Common myeloid progenitor, CD34-positive (primary cell): ENCODE results near the gene RAD51B.
A peak's percentile ranks its signal among the peaks of the same experiment; 100 is the strongest.

Source experiments
- CTCF ChIA-PET: fragments of 350-600 bp; sonication (Branson Sonifier 250); formaldehyde crosslinking; loops from one replicate; lab custom pipeline; 2021; ENCODE audit warnings: antibody characterized with exemption; lab: Charles Lee
- POLR2A ChIA-PET: fragments of 350-600 bp; sonication (Branson Sonifier 250); formaldehyde crosslinking; loops from one replicate; lab custom pipeline; 2021; ENCODE audit warnings: antibody characterized with exemption; lab: Charles Lee
- DNase-seq, 3 donors: peaks; one replicate each; pipeline versions ENCODE4 v3.0.0 to v3.0.0-alpha.2; 2013
- H3K27ac ChIP-seq, 2 experiments: 1 replicate in 1 of 2; 2 replicates in 1 of 2; pipeline ENCODE4 v1.7.0; 2013; ENCODE audit warnings: inconsistent platforms in 2 of 2, low read length in 2 of 2, mild to moderate bottlenecking in 2 of 2, low read depth in 1 of 2, moderate library complexity in 1 of 2; ENCODE audit not compliant: severe bottlenecking in 2 of 2, insufficient read depth in 1 of 2, poor library complexity in 1 of 2
- H3K27me3 ChIP-seq, 5 experiments: replicated peaks in 2 of 5; 1 replicate in 3 of 5; 2 replicates in 2 of 5; pipeline versions ENCODE4 v1.6.1 to v1.7.0; 2013; ENCODE audit warnings: low read length in 4 of 5, mild to moderate bottlenecking in 2 of 5, moderate library complexity in 2 of 5, inconsistent platforms in 1 of 5; ENCODE audit not compliant: insufficient read depth in 5 of 5, control insufficient read depth in 4 of 5
- H3K36me3 ChIP-seq, 4 experiments: 1 replicate in 2 of 4; 2 replicates in 2 of 4; pipeline versions ENCODE4 v1.6.1 to v1.7.0; 2013; ENCODE audit warnings: low read length in 3 of 4, control low read depth in 1 of 4, mild to moderate bottlenecking in 1 of 4; ENCODE audit not compliant: control insufficient read depth in 4 of 4, insufficient read depth in 4 of 4
- H3K4me1 ChIP-seq, 4 experiments: 1 replicate in 3 of 4; 2 replicates in 1 of 4; pipeline versions ENCODE4 v1.6.1 to v1.7.1; 2013; ENCODE audit warnings: low read length in 3 of 4, mild to moderate bottlenecking in 3 of 4, control low read depth in 1 of 4, inconsistent platforms in 1 of 4, moderate library complexity in 1 of 4; ENCODE audit not compliant: control insufficient read depth in 4 of 4, insufficient read depth in 4 of 4; ENCODE audit errors: control extremely low read depth in 1 of 4
- H3K4me3 ChIP-seq, 7 experiments: 1 replicate in 4 of 7; 2 replicates in 3 of 7; pipeline versions ENCODE4 v1.5.1 to v1.7.0; 2013; ENCODE audit warnings: mild to moderate bottlenecking in 7 of 7, low read length in 6 of 7, moderate library complexity in 6 of 7, inconsistent platforms in 2 of 7, low read depth in 2 of 7, control low read depth in 1 of 7; ENCODE audit not compliant: insufficient read depth in 4 of 7, control insufficient read depth in 1 of 7; ENCODE audit errors: extremely low read depth in 1 of 7
- H3K9me3 ChIP-seq, 5 experiments: 1 replicate in 4 of 5; 2 replicates in 1 of 5; pipeline versions ENCODE4 v1.6.1 to v1.7.1; 2013; ENCODE audit warnings: low read length in 4 of 5, mild to moderate bottlenecking in 2 of 5, inconsistent platforms in 1 of 5, low read depth in 1 of 5, moderate library complexity in 1 of 5; ENCODE audit not compliant: control insufficient read depth in 4 of 5, insufficient read depth in 2 of 5; ENCODE audit errors: control extremely low read depth in 1 of 5
- WGBS: methylation state at CpG from one replicate; pipeline ENCODE4 v1.1.5; 2013; ENCODE audit not compliant: insufficient coverage; 5-methylcytosine and 5-hydroxymethylcytosine counted together

The RAD51B gene

DNA sequence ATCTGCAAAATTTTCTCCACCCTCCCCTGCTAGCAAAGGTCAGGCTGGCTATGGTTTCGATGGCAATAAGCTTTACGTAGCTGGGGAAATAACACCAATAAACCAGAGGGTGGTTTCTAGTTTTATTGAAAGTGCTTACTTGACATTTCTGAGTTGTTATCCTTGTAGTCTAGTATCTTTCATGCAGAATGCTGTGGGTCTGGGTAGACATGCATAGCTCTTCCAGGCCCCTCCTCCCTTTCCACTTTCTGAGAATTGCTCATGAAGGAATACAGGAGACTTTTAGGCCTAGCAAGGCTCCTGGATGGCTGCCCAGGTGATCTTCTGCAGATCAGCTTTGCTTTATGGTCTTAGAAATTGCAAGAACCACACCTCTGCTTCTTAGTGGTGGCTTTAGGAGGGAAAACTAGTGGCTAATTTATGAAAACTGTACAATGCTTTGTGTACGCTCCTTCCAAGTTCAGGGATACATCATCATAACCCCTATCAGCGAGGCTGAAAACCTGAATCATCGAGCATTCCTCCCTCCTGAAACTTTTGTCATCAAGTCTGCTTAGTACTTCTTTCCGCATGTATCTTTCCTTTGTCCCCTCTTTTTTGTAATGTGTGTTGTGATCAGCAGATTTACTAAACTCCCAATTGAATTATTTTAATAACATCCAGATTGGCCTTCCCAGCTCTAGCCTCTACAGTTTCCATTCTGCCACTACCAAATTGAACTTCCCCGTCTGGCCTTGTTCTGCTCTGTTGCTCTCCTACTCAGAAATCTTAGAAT is 473.0 kb downstream of the RAD51B start:
- Histone ChIP-seq H3K4me1 (peaks cover 0 to 8% (median 5%) of the 10 kb centered on the region in 4 experiments), H3K9me3 (no peaks in the 10 kb centered on the region), H3K4me3 (no peak overlapping the region), H3K27me3 (no peaks in the 10 kb centered on the region), H3K27ac (no peak overlapping the region), H3K36me3 (no peaks in the 10 kb centered on the region)
- no CpG with 5 or more reads among the region's 7 CpGs for WGBS
- ChIA-PET CTCF (interaction anchor here (0.9 to 1.2 kb wide), 2 partner anchors 12 to 21 kb away, joined by 3 read pairs; no protein-coding TSS in a partner anchor), POLR2A (interaction anchor here (0.7 kb wide), 1 partner anchor 22 kb away, joined by 3 read pairs; no protein-coding TSS in a partner anchor)
- DNase-seq, result no peak

- ChIA-PET CTCF (no interaction called here), POLR2A (no interaction called here)
- Histone ChIP-seq H3K27ac (no peak overlapping the region), H3K4me3 (no peak overlapping the region), H3K27me3 (no peaks in the 10 kb centered on the region), H3K4me1 (peaks cover 0 to 8% (median 5%) of the 10 kb centered on the region in 4 experiments), H3K9me3 (no peaks in the 10 kb centered on the region), H3K36me3 (no peaks in the 10 kb centered on the region)
- 50% methylated on average over 4 of the region's 5 CpGs for whole genome bisulfite sequencing
- no peak for DNase-seq
Observed at GRCh38 chr14:68293404-68293803, 473.8 kb downstream of the RAD51B start.

DNA sequence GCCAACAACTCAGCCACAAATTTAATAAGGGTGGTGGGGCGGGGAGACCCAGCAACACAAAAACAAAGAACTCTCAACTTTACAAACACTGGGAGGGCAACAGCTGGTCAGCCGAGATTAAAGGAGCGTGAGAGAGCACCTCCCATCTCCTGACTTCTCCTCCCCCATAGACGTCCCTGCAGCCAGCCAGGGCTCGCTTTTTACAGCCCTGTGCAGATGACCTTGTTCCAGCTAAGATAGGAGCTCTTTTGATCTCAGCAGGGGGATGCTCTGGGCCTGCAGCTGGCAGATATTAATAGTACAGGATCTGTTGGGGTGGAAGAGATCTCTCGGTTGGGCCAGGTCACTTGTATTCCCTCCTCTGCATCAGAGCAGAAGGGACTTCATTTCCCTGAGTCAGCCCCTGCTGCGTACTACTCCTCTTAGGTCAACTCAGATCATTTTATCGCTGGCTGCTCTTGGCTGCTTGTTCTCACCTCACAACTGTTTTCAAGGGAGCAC is 475.8 kb downstream of the RAD51B start:
- DNase-seq, result peak; percentile 49 to 85 (median 65)
- 98% methylated on average over 5 of the region's 8 CpGs for WGBS
- H3K4me3 ChIP-seq, result no peak overlapping the region
- H3K27ac ChIP-seq, result peak overlapping the region in 1 of 2 experiments; percentile 11
- POLR2A ChIA-PET, result no interaction called here
- H3K36me3 ChIP-seq, result peaks cover 0 to 3% (median 0%) of the 10 kb centered on the region in 4 experiments
- CTCF ChIA-PET, result interaction anchor here (0.8 to 1.8 kb wide), 3 partner anchors 19 to 197 kb away, joined by 3 to 5 read pairs (median 3); no protein-coding TSS in a partner anchor
- no peaks in the 10 kb centered on the region for H3K9me3 ChIP-seq
- H3K27me3 ChIP-seq, result no peaks in the 10 kb centered on the region
- H3K4me1 ChIP-seq, result peaks cover 0 to 8% (median 5%) of the 10 kb centered on the region in 4 experiments

GRCh38 chr14:68297039-68297438 is 477.5 kb downstream of the RAD51B start:
- ChIA-PET CTCF (interaction anchor here (1.0 to 1.8 kb wide), 3 partner anchors 12 to 519 kb away, joined by 3 to 6 read pairs (median 4); no protein-coding TSS in a partner anchor), POLR2A (no interaction called here)
- 100% methylated on average over 2 of the region's 4 CpGs for WGBS

GRCh38 chr14:68297876-68298468 is 478.4 kb downstream of the RAD51B start:
- WGBS, result 97% methylated on average over 4 of the region's 4 CpGs
- no peak overlapping the region for H3K4me3 ChIP-seq
- H3K36me3 ChIP-seq, result peaks cover 0 to 3% (median 0%) of the 10 kb centered on the region in 4 experiments
- H3K4me1 ChIP-seq, result peaks cover 0 to 6% (median 3%) of the 10 kb centered on the region in 4 experiments
- no peaks in the 10 kb centered on the region for H3K27me3 ChIP-seq
- no peak for DNase-seq
- H3K9me3 ChIP-seq, result peaks cover 0 to 5% (median 0%) of the 10 kb centered on the region in 5 experiments
- ChIA-PET POLR2A (no interaction called here), CTCF (interaction anchor here (1.0 to 1.8 kb wide), 3 partner anchors 11 to 518 kb away, joined by 3 to 6 read pairs (median 4); no protein-coding TSS in a partner anchor)
- H3K27ac ChIP-seq, result no peak overlapping the region

More at GRCh38 chr14:68297039-68297438, 477.5 kb downstream of the RAD51B start:
- no peak overlapping the region for H3K4me3 ChIP-seq
- H3K36me3 ChIP-seq, result peaks cover 0 to 3% (median 0%) of the 10 kb centered on the region in 4 experiments
- DNase-seq, result no peak
- H3K27me3 ChIP-seq, result no peaks in the 10 kb centered on the region
- H3K27ac ChIP-seq, result no peak overlapping the region
- peaks cover 0 to 1% (median 0%) of the 10 kb centered on the region in 5 experiments for H3K9me3 ChIP-seq
- H3K4me1 ChIP-seq, result peaks cover 0 to 8% (median 5%) of the 10 kb centered on the region in 4 experiments

DNA sequence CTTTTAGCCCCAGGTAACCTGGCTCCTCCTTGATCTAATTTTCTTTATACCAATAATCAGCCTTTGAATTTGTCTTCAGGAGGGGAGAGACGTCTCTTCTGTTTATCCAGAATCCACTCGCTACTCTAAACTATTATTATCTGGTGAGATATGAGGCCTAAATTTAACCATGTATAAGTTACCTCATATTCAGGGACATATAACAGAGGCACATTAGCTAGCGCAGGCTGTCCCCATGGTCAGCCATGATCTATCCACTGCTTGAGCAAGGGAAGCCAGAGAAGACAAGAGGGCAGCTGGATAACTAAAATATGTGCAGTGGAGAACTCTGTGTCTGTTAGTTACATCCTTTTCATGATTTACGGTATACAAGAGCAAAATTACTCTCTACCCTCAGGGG is 481.0 kb downstream of the RAD51B start:
- ChIA-PET CTCF (no interaction called here), POLR2A (no interaction called here)
- H3K27ac ChIP-seq, result no peak overlapping the region
- peaks cover 0 to 3% (median 0%) of the 10 kb centered on the region in 4 experiments for H3K36me3 ChIP-seq
- H3K4me1 ChIP-seq, result no peaks in the 10 kb centered on the region
- WGBS, result 100% methylated on average over 1 of the region's 4 CpGs
- H3K9me3 ChIP-seq, result peaks cover 0 to 5% (median 0%) of the 10 kb centered on the region in 5 experiments
- H3K4me3 ChIP-seq, result no peak overlapping the region
- no peaks in the 10 kb centered on the region for H3K27me3 ChIP-seq
- DNase-seq, result no peak
